ENCODE measurements around the gene TESK2. TPM values are rescaled to one million over a fixed set of nuclear protein-coding genes. Genes with fewer than 3 reads are reported as not detected.

Gene TESK2
- total RNA-seq, 1 donor from 2014 or later: 12.2 TPM

- CTCF ChIA-PET: no interaction called here
- DNase-seq (no peak), ATAC-seq (ENCODE audit: low read depth) (no peak)
- no peak overlapping the region for H3K4me3 Mint-ChIP-seq
- H3K9me3 Mint-ChIP-seq: no peaks in the 10 kb centered on the region
- no peaks in the 10 kb centered on the region for H3K27me3 Mint-ChIP-seq
- no peak for TF ChIP-seq CTCF (IDR thresholded peaks at IDR 0.05)
- H3K36me3 Mint-ChIP-seq (ENCODE audit: low read depth): peaks cover 28% of the 10 kb centered on the region
- intact Hi-C loops (cut with micrococcal nuclease): no loop called here
- POLR2A ChIA-PET: no interaction called here
- peaks cover 14% of the 10 kb centered on the region for H3K4me1 Mint-ChIP-seq
- no peak overlapping the region for H3K27ac Mint-ChIP-seq
These were observed 36.5 kb downstream of the TESK2 start for GRCh38 chr1:45454464-45454863.

- peaks cover 5% of the 10 kb centered on the region for H3K4me1 Mint-ChIP-seq
- no peak for TF ChIP-seq CTCF (IDR thresholded peaks at IDR 0.05)
- peaks cover 32% of the 10 kb centered on the region for H3K36me3 Mint-ChIP-seq (ENCODE audit: low read depth)
- ChIA-PET CTCF (interaction anchor here (0.6 kb wide), 1 partner anchor 16 kb away, joined by 3 read pairs; no protein-coding TSS in a partner anchor), POLR2A (no interaction called here)
- ATAC-seq (ENCODE audit: low read depth) (no peak), DNase-seq (no peak)
- H3K9me3 Mint-ChIP-seq: no peaks in the 10 kb centered on the region
- H3K27me3 Mint-ChIP-seq: no peaks in the 10 kb centered on the region
- H3K27ac Mint-ChIP-seq: no peak overlapping the region
- intact Hi-C loops (cut with micrococcal nuclease): no loop called here
- no peak overlapping the region for H3K4me3 Mint-ChIP-seq
These were observed 38.5 kb downstream of the TESK2 start for GRCh38 chr1:45452503-45452902.

GRCh38 chr1:45448357-45448756 is 42.6 kb downstream of the TESK2 start:
- no peaks in the 10 kb centered on the region for H3K27me3 Mint-ChIP-seq
- no peak for TF ChIP-seq CTCF (IDR thresholded peaks at IDR 0.05)
- DNase-seq (no peak), ATAC-seq (ENCODE audit: low read depth) (no peak)
- ChIA-PET POLR2A (no interaction called here), CTCF (no interaction called here)
- intact Hi-C loops (cut with micrococcal nuclease): loop anchor here (5.0 kb wide), 1 partner anchor 36 kb away; no protein-coding TSS in a partner anchor
- H3K4me1 Mint-ChIP-seq: no peaks in the 10 kb centered on the region
- no peak overlapping the region for H3K27ac Mint-ChIP-seq
- no peaks in the 10 kb centered on the region for H3K9me3 Mint-ChIP-seq
- H3K36me3 Mint-ChIP-seq (ENCODE audit: low read depth): peaks cover 22% of the 10 kb centered on the region
- H3K4me3 Mint-ChIP-seq: no peak overlapping the region

- Mint-ChIP-seq H3K4me3 (no peak overlapping the region), H3K27me3 (no peaks in the 10 kb centered on the region), H3K4me1 (no peaks in the 10 kb centered on the region), H3K27ac (no peak overlapping the region), H3K9me3 (no peaks in the 10 kb centered on the region), H3K36me3 (ENCODE audit: low read depth) (peaks cover 20% of the 10 kb centered on the region)
- DNase-seq: no peak
- ATAC-seq (ENCODE audit: low read depth): no peak
- CTCF ChIA-PET: no interaction called here
- POLR2A ChIA-PET: interaction anchor here (0.6 kb wide), 2 partner anchors 25 to 42 kb away, joined by 3 to 7 read pairs; no protein-coding TSS in a partner anchor
- intact Hi-C loops (cut with micrococcal nuclease): loop anchor here (5.0 kb wide), 1 partner anchor 35 kb away; no protein-coding TSS in a partner anchor
- no peak for TF ChIP-seq CTCF (IDR thresholded peaks at IDR 0.05)
These were observed 43.9 kb downstream of the TESK2 start for GRCh38 chr1:45446950-45447672.

- H3K4me1 Mint-ChIP-seq: no peaks in the 10 kb centered on the region
- no peak overlapping the region for H3K4me3 Mint-ChIP-seq
- DNase-seq: no peak
- H3K9me3 Mint-ChIP-seq: no peaks in the 10 kb centered on the region
- ATAC-seq (ENCODE audit: low read depth): no peak
- ChIA-PET POLR2A (no interaction called here), CTCF (no interaction called here)
- intact Hi-C loops (cut with micrococcal nuclease): loop anchor here (5.0 kb wide), 1 partner anchor 34 kb away; no protein-coding TSS in a partner anchor
- no peaks in the 10 kb centered on the region for H3K27me3 Mint-ChIP-seq
- no peak overlapping the region for H3K27ac Mint-ChIP-seq
- no peak for TF ChIP-seq CTCF (IDR thresholded peaks at IDR 0.05)
- H3K36me3 Mint-ChIP-seq (ENCODE audit: low read depth): peaks cover 18% of the 10 kb centered on the region
These were observed 44.4 kb downstream of the TESK2 start for GRCh38 chr1:45446530-45446929.
